ENCODE results near the gene FAM161A.

FAM161A gene

DNA sequence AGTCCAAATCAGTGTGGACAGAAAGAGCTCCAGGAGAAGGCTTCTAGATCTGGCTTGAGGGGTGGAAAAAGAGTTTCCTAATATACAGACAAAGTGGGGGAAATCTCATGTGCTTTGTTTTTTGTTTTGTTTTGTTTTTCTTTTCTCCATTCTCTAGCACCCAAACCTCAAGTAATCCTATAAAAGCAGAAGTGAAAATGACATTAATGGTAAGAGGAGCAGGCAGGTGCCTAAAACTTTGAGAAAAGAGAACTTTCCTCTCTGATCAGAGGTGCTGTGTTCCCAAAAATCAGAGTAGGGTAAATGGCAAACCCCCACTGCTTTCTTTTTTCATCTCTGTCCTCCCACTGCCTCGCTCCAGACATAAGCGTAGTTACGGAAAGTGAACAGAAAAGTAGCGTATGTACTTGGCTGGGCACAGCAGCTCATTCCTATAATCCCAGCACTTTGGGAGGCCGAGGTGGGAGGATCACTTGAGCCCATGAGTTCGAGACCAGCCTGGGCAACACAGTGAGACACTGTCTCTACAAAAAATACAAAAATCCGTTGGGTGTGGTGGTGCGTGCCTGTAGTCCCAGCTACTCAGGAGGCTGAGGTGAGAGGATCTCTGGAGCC is 77.8 kb downstream of the FAM161A start:
- no peak for DNase-seq

Data from stimulated activated CD4-positive, alpha-beta T cell treated with anti-CD3 and anti-CD28 coated beads, Interleukin-12 subunit alpha, Interleukin-12 subunit beta, amount 100 ng/mL, for 4 hours (primary cell).